GM12874 (cell line): ENCODE results near the gene NFKBIL1.
A peak's percentile ranks its signal among the peaks of the same experiment; 100 is the strongest.

Source experiments
- CTCF ChIP-seq: IDR thresholded peaks from 2 replicates; pipeline ENCODE4 v1.5.1; 2011; ENCODE audit warnings: low read depth, mild to moderate bottlenecking, control low read depth, low read length, moderate library complexity; ENCODE audit not compliant: insufficient read depth

NFKBIL1 gene

DNA sequence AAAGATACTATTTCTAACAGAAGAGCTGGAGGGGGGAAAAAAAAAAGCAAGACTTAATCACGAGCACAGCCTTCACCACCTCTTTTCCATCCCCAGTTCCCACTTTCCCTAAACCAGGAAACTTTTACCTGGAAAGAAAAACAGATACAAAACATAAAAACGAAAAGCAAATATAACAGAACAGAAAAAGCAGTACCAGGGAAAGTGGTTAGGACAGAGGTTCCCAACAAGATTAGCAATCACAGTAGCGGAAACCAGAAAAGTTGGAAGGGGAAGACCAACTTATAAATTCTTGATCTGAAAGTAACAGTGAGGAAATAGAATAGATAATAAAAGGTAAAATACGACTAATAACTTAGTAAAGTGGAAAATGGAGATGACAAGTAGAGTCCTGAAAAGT lies 6.8 kb upstream of the NFKBIL1 start:
- no peak for TF ChIP-seq CTCF

DNA sequence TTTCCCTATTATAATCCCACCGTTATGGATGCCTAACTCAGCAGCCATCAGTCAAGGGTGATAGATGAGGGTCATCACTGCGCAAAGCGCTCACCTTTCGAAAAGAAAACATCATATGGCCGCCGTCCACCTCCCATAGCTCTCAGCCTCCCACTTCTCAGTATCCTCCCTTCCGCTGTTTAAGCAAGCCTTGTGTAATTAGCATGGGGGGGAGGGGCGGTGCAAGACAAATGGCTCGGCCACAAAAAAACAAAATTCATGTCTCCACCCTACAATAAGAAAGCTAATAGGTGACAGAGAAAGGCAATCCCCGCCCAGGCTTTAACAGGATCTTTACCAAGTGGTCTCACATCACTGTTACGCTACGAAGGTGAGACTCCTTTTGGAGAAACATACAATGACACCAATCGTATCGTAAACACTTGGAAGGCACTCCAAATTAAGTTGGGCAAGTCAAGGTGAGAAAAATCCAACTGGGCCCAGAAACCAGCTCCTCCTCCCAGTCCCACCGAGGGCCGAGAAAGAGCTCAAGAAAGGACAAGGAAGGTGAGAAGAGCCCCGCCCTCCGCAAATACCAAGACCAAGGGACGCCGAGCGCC lies 6.2 kb upstream of the NFKBIL1 start:
- no peak for TF ChIP-seq CTCF

GRCh38 chr6:31541658-31542521 lies 5.5 kb upstream of the NFKBIL1 start, which contains the start of gene DDX39B:
TSS of gene DDX39B (minus strand) at chr6:31542003. CDS start at chr6:31540532, 1,471 bp downstream.
- TF ChIP-seq CTCF = no peak

DNA sequence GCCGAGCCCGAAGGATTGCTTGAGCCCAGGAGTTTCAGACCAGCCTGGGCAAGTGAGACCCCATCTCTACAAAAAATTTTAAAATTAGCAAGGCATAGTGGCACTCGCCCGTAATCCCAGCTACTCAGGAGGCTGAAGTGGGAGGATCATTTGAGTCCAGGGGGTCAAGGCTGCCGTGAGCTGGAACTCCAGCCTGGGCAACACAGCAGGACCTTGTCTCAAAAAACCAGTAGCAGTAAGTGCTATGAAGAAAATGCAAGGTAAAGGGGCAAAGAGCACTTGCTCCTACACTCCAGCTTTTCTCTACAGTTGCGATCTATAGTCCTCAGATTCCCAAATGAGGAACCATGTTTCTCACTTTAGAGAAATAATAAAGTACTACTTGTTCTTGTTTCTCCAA lies 3.8 kb upstream of the NFKBIL1 start:
- TF ChIP-seq CTCF = no peak

GRCh38 chr6:31544676-31545075 lies 2.7 kb upstream of the NFKBIL1 start:
- no peak for TF ChIP-seq CTCF

GRCh38 chr6:31545291-31545690 lies 2.1 kb upstream of the NFKBIL1 start:
- no peak for TF ChIP-seq CTCF

- peak; percentile 97 for TF ChIP-seq CTCF
Observed at GRCh38 chr6:31546339-31546957, 960 bp upstream of the NFKBIL1 start, which contains the start of gene ATP6V1G2. TSS of gene ATP6V1G2 (minus strand) at chr6:31546608. CDS start at chr6:31546559, 49 bp downstream.
